HL-60/S4 treated with retinoic acid at 250 ng/mL for 4 days and 3 days (cell line): ENCODE results near the gene CHURC1.
"Not testable (repeated sequence)": the region's sequence is repeated elsewhere in the genome, so short reads cannot be mapped to it uniquely, and the experiment has no call there.

Experiments
- in situ Hi-C: fragments of 300-500 bp; cut with MboI; formaldehyde crosslinking; loops from 2 replicates; pipeline ENCODE4 v1.7.0; 2022; ENCODE audit warnings: low sequenced_read_pairs

CHURC1 gene

GRCh38 chr14:64899958-64900357 lies 14.3 kb upstream of the CHURC1 start:
- in situ Hi-C loops = loop anchor here (25.0 kb wide), 1 partner anchor 238 kb away; no protein-coding TSS in a partner anchor

DNA sequence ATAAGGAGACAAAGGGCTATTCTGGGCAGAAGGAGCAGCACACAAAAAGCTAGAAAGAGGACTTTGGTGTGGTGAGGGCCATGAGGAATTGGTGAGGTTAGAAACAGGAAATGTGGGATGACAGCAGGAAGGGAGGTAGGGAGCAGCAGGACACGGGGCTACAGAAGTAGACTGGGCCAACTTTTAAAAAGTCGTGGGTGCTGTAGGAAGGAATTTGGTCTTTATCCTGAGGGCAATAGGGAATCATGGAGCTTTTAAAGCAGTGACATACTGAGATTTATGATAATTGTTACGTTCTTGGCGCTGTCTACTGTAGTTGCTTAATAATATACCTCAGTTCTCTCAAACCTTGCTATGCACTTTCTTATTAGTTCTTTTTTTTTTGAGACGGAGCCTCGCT lies 8.2 kb upstream of the CHURC1 start:
- in situ Hi-C loops = no loop called here

DNA sequence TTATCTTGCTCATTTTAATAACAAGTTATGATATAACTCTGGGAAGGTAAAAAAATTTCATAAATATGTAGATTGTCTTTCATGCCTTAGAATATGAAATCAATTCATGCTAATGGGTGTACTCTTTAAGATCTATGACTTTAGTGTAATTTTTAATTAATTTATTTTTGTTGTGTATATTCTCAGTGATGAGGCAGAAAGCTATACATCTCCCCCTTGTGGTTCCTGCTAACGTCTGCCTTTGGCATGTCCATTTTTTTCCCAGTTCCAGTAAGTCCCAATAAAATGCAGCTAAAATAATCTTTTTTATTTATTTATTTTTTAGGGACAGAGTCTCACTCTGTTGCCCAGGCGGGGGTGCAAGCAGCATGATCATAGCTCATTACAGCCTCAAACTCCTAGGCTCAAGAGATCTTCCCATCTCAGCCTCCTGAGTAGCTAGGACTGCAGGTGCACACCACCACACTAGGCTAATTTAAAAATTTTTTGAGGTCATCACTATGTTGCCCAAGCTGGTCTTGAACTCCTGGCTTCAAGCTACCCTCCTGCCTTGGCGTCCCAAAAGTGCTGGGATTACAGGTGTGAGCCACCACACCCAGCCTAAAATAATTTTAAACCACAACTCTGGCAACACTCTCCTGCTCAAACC lies 3.3 kb upstream of the CHURC1 start:
- in situ Hi-C loops = no loop called here

- in situ Hi-C loops = no loop called here
Measured at GRCh38 chr14:64912261-64912660, 2.0 kb upstream of the CHURC1 start.

DNA sequence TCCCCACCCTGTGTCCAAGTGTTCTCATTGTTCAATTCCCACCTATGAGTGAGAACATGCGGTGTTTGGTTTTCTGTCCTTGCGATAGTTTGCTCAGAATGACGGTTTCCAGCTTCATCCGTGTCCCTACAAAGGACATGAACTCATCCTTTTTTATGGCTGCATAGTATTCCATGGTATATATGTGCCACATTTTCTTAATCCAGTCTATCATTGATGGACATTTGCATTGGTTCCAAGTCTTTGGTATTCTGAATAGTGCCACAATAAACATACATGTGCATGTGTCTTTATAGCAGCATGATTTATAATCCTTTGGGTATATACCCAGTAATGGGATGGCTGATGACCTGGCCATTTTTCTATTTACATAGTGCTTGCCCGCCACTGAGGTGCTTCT lies 778 bp upstream of the CHURC1 start:
- in situ Hi-C loops = not testable (repeated sequence)

DNA sequence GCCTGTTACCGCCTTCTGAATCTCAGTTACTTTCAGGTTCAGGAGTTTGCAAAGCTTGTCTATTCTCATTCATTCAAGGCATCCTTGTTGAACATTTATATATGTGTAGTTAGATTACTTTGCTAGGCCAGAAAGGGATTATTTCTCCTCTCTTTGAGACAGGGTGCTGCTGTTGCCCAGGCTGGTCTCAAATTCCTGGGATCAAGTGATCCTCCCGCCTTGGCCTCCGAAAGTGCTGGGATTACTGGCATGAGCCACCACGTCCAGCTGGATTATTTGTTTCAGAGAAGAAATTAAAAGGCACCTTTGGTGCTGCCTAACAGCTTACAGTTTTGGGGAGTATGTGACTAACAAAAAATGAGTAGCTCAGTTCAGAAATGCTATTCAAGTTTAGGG lies 772 bp downstream of the CHURC1 start:
- in situ Hi-C loops = no loop called here

DNA sequence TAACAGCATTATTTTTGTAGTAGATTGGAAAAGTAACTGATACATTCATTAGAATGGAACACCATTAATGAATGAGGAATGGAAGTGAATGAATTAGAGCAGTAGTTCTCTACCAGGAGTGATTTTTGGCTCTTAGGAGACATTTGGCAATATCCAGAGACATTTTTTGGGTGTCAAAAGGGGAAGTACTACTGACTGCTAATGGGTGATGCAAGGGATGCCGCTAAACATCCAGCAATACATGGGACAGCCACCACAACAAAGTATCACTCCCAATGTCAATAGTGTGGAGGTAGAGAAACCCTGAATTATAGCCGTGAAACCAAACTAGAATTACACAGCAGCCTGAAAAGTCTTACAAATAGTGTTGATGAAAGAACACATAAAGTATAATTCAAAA lies 1.5 kb downstream of the CHURC1 start:
- in situ Hi-C loops = no loop called here

DNA sequence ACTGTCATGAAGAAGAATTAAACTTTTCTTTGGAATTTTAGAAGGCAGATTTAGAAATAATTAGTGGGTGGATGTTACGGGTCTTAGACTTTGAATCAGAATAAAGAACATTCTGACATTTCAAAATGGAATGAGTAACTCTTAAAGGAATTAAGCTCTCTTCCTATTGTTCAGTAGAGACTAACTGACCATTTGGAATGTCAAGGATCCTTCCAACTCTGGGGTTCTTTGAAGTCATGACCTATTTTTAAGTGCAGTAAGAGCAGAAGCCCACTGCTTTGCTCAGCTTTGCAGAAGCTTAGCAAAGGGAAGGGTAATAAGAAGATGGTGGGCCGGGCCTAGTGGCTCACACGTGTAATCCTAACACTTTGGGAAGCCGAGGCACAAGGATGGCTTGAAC lies 4.0 kb downstream of the CHURC1 start:
- in situ Hi-C loops = no loop called here

GRCh38 chr14:64919215-64919614 lies 5.0 kb downstream of the CHURC1 start:
- in situ Hi-C loops = no loop called here

- in situ Hi-C loops = no loop called here
Measured at GRCh38 chr14:64919618-64920017, 5.4 kb downstream of the CHURC1 start.

DNA sequence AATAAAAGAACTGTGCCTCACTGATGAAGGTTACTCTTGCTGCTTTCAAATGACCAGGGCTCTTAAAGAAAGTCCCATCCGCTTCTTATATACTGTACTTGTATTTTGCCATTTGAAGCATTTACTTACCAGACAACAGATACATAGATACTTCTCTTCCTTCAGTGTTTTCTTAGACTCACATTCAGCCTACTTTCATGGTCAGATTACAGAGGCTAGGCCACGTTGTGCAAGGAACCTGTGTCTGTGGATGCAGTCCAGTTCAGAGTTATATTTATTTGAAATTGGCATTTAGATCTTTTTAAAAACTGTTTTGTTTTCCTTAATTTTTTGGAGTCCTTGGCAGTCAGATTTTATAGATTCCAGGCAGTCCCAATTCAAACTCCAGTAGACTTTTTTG lies 6.2 kb downstream of the CHURC1 start:
- in situ Hi-C loops = no loop called here

DNA sequence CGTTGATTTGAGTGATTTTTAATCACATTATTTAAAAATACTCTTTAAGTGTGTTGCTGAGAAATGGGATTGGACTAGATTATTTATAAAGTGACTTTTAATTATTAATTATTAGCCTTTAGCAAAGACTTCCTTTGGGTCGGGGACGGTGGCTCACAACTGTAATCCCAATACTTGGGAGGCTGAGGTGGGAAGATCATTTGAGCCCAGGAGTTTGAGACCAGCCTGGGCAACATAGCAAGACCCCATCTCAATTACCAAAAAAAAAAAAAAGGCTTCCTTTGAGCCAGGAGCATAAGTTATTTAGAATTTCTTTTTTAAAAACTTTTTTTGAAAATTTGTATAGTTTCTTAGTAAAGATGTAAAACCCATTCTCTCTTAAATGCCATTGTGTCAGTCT lies 8.8 kb downstream of the CHURC1 start:
- in situ Hi-C loops = no loop called here

- in situ Hi-C loops = no loop called here
Measured at GRCh38 chr14:64926398-64926995, 12.2 kb downstream of the CHURC1 start.

DNA sequence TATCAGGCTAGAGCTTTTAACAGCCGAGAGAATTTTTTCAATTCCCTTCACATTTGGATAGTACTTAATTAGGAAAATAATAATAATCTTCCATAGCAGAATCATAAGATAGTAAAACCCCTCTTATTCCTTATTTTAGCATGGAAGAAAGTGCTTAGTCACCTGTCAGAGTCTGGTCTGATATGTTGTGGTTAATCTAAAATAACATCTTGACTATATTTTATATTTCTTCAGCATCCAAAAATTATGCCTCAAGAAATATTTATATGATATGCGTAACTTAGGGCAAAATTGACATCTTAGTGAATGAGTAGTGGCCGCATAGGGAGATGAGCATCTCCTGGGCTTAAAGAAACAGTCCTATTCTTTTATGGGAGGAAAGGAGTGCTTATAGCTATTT lies 12.8 kb downstream of the CHURC1 start:
- in situ Hi-C loops = no loop called here

- in situ Hi-C loops = no loop called here
Measured at GRCh38 chr14:64928239-64929013, 14.2 kb downstream of the CHURC1 start.

DNA sequence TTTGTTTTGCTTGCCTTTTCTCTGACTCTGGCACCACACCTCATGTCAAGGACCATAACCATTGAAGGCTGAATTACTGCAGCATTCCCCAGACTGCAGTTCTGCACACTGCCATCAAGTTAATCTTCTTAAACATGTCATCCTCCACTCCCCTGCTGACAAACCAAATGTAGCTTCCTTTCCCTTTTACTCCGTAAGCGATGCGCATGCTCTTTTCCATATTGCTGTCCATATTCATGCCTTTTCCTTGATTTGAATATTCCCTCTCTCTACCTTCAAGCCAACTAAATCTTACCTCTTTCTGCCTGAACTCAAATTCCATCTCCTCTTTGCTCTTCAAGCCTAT lies 14.7 kb downstream of the CHURC1 start:
- in situ Hi-C loops = no loop called here

DNA sequence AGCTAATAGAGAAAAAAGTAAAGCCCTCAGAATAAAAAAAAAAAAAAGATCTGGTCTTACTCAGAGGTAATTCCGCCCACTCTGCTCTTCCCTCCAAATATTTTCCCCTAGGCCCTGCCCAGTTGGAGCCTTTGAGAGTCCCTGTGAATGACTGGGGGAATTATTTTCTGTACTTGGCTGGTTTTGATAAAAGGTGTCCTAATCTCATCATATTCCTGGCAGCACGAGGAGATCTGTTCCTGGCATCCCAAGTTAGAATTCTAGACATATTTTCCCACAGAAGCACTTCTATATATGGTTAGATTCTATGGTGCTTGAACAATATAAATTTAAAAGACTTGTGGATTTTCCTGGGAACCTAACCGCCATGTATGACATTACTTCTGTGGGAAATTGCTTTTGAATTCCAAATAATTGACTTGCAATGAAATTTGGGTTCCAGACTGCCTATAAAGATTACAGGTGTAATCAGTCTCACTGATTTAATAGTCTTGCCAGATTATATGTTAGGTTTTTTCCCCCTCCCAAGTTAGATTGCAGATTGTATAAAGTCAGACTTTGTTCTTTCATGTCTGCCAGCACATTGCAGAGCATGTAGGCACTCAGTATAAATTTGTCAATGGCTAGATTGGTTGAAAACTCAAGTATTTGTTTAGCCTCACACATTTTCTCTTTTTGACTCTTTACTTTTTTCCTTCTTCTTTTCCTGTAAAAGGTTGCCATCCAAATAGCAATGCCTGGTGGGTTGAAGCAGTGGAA lies 16.0 kb downstream of the CHURC1 start:
- in situ Hi-C loops = no loop called here

GRCh38 chr14:64931123-64931522 lies 16.9 kb downstream of the CHURC1 start:
- in situ Hi-C loops = no loop called here

- in situ Hi-C loops = no loop called here
Measured at GRCh38 chr14:64932231-64932630, 18.0 kb downstream of the CHURC1 start.

- in situ Hi-C loops = no loop called here
Measured at GRCh38 chr14:64934338-64934929, 20.2 kb downstream of the CHURC1 start.

GRCh38 chr14:64935508-64935907 lies 21.3 kb downstream of the CHURC1 start:
- in situ Hi-C loops = no loop called here
